ENCODE data around the gene PRR19. TPM values are rescaled to one million over a fixed set of nuclear protein-coding genes. Genes with fewer than 3 reads are reported as not detected.

The PRR19 gene
- total RNA-seq, 2 experiments from 2014 or later, result 0.89 to 1.1 TPM

DNA sequence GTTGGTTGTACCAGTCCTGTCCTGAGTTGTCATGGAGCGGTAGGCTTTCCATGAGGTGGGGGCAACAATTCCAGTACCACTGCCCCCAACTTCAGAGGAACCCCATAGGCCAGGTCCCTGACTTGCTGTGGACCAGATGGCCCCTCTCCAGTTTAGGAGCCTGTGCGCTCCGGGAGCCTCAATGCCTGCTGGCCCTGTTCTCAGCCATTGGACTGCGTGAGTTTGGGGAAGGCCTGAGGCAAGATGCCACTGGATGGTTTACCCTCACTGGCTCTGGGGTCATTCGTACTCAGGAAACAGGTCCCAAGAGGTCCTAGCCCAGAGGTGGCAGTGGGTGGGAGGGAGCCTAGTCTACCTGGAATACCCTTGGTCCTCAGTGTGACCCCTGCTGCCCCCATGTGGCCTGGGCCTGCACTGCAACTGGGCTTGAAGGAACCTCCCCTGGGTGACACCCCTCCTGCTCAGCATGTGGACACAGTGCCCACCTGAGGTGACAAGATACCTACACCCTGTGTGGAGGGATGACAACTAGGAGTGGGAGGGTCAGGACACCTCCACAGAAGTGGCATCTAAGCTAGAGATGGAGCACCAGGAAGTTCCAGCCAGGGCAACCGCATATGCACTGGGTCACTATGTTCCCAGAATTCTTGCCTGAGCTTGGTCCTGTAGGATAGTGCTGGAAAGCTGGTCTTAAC, 6.0 kb upstream of the PRR19 start:
- H3K27ac Mint-ChIP-seq, result peak overlapping the region; percentile 40
- CTCF ChIA-PET, result interaction anchor here (0.7 to 3.7 kb wide), 19 partner anchors 10 to 181 kb away, joined by 3 to 19 read pairs (median 3); partner anchors contain the start of gene POU2F2
- H3K4me3 Mint-ChIP-seq, result no peak overlapping the region
- peaks cover 2% of the 10 kb centered on the region for H3K4me1 Mint-ChIP-seq
- H3K27me3 Mint-ChIP-seq, result no peaks in the 10 kb centered on the region
- no peaks in the 10 kb centered on the region for H3K9me3 Mint-ChIP-seq (ENCODE audit: low read depth)
- ATAC-seq (peak; percentile 85), DNase-seq (peak; percentile 92)
- peaks cover 12% of the 10 kb centered on the region for H3K36me3 Mint-ChIP-seq

DNA sequence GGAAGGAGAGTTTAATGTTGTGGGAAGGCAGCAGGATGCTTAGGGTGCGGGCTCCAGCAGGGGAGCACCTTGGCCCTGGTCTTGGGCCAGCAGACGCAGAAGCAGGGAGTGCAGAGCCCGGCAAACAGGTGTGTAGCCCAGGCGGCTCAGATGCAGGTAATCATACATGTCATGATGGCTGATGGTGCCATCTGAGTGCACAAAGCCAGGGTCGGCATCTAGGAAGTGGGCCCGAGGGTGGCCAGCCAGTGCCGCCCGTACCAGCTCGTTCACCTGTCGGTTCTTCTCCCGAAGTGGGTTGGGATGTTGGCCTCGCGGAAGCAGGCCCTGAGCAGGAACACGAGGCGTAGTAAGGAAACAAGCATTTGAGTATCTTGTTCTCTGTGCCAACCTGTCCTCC, 4.9 kb upstream of the PRR19 start:
- CTCF ChIA-PET, result interaction anchor here (0.9 to 3.7 kb wide), 11 partner anchors 8 to 182 kb away, joined by 3 to 19 read pairs (median 4); partner anchors contain the start of gene POU2F2
- H3K36me3 Mint-ChIP-seq, result peaks cover 9% of the 10 kb centered on the region
- no peak overlapping the region for H3K4me3 Mint-ChIP-seq
- DNase-seq (no peak), ATAC-seq (no peak)
- no peak overlapping the region for H3K27ac Mint-ChIP-seq
- H3K27me3 Mint-ChIP-seq, result no peaks in the 10 kb centered on the region
- peaks cover 11% of the 10 kb centered on the region for H3K4me1 Mint-ChIP-seq
- H3K9me3 Mint-ChIP-seq (ENCODE audit: low read depth), result no peaks in the 10 kb centered on the region

DNA sequence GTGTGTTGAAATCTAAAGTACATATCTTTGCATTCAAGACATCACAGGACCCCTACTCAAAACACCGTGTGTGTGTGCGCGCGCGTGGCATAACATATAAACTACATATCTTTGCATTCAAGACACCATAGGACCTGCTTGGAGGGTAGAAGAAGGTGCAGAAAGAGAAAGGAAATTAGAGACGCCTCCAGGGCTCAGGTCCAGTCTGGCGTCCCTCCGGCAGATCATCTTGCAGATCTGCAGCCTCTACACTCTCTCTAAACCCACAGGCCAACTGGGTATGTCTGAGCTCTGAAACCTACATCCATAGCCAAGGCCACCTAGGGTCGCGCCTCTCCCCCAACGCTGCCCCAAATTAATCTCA, 1.2 kb downstream of the PRR19 start:
- H3K27me3 Mint-ChIP-seq, result no peaks in the 10 kb centered on the region
- DNase-seq (no peak), ATAC-seq (no peak)

DNA sequence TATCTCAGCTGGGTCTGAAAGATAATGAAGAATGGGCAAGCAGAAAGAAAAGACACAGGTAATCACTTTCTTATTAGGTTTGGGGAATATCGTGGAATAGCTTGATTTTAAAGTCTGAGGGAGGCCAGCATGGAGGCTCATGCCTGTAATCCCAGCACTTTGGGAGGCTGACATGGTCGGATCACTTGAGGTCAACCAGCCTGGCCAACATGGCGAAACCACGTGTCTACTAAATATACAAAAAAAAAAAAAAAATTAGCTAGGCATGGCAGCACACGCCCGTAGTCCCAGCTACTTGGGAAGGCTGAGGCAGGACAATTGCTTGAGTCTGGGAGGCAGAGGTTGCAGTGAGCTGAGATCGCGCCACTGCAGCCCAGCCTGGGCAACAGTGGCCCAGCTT, 1.9 kb downstream of the PRR19 start:
- Mint-ChIP-seq H3K4me1 (peaks cover 23% of the 10 kb centered on the region), H3K27me3 (no peaks in the 10 kb centered on the region), H3K27ac (no peak overlapping the region), H3K36me3 (no peaks in the 10 kb centered on the region), H3K9me3 (ENCODE audit: low read depth) (no peaks in the 10 kb centered on the region), H3K4me3 (peak overlapping the region; percentile 82)
- no peak for DNase-seq
- no peak for ATAC-seq
- CTCF ChIA-PET, result interaction anchor here (0.6 to 1.6 kb wide), 4 partner anchors 10 to 171 kb away, joined by 3 to 7 read pairs (median 4); no protein-coding TSS in a partner anchor

More for the DNA sequence above, 1.2 kb downstream of the PRR19 start:
- CTCF ChIA-PET, result interaction anchor here (0.8 to 2.0 kb wide), 6 partner anchors 20 to 194 kb away, joined by 3 to 7 read pairs (median 4); no protein-coding TSS in a partner anchor
- Mint-ChIP-seq H3K36me3 (no peaks in the 10 kb centered on the region), H3K27ac (peak overlapping the region; percentile 83), H3K4me3 (peak overlapping the region; percentile 82), H3K4me1 (peaks cover 23% of the 10 kb centered on the region), H3K9me3 (ENCODE audit: low read depth) (no peaks in the 10 kb centered on the region)

DNA sequence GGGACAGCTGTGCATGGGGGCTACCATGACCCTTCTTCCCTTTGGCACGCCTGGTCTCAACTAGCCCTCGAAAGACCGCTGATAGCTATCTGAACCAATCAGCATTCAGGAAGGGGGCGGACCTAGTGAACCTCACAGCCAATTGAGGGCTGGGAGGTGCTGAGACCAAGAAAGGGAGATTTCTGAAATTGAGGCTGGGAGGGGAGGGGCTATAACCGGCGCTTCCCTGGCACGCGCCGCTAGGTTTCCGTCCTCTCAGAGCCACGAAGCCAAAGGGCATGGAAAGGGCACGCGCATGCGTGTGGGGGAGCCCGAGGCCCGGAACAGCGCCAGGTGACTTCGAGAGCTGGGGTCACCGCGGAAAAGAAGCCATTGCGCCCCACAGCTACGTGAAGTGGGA, 4.7 kb downstream of the PRR19 start:
- Mint-ChIP-seq H3K27me3 (peaks cover 10% of the 10 kb centered on the region), H3K4me3 (no peak overlapping the region), H3K36me3 (no peaks in the 10 kb centered on the region), H3K9me3 (ENCODE audit: low read depth) (no peaks in the 10 kb centered on the region), H3K27ac (no peak overlapping the region), H3K4me1 (peaks cover 18% of the 10 kb centered on the region)
- no peak for DNase-seq
- CTCF ChIA-PET, result interaction anchor here (0.9 kb wide), 1 partner anchor 26 kb away, joined by 4 read pairs; no protein-coding TSS in a partner anchor
- ATAC-seq, result no peak

DNA sequence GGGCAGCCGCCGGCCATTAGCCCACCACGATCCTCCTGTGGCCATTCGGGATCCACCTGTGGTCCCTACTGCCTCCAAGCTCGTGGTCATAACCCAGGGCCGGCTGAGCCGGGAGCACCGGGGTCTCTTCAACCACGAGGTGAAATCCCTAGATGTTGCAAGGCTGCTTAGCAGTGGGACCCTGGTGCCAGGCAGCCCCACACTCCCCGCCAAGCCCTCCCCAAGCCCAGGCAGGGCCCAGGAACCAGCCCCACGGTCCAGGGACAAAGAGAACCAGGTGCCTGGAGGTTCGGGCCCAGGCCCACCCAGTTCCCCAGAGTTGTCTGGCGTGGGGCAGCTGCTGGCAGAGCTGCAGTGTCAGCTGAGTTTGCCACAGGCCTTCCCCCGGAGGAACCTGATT, 7.8 kb downstream of the PRR19 start:
- H3K4me1 Mint-ChIP-seq, result peaks cover 10% of the 10 kb centered on the region
- CTCF ChIA-PET, result interaction anchor here (1.8 kb wide), 1 partner anchor 15 kb away, joined by 3 read pairs; no protein-coding TSS in a partner anchor
- no peaks in the 10 kb centered on the region for H3K9me3 Mint-ChIP-seq (ENCODE audit: low read depth)
- H3K36me3 Mint-ChIP-seq, result no peaks in the 10 kb centered on the region
- ATAC-seq (no peak), DNase-seq (no peak)
- peaks cover 36% of the 10 kb centered on the region for H3K27me3 Mint-ChIP-seq
- H3K4me3 Mint-ChIP-seq, result no peak overlapping the region
- no peak overlapping the region for H3K27ac Mint-ChIP-seq

DNA sequence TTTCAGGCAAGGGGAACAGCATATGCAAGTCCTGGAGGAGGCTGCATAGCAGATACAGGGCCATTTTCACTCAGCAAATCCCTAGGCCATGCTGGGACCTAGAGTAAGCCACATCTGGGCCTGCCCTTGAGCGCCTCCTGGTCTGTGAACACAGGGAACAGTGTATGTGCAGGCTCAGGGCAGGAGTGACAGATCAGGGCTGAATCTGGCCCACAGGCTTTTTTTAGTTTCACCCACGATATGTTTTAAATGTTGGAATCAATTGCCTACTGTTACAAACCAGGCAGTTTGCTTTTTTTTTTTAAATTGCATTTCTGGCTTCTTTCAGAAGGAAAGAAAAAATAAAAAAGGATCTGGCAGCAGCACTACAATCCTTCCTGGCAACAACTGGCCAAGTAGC, 9.7 kb downstream of the PRR19 start:
- Mint-ChIP-seq H3K36me3 (no peaks in the 10 kb centered on the region), H3K27me3 (peaks cover 39% of the 10 kb centered on the region), H3K4me3 (no peak overlapping the region), H3K9me3 (ENCODE audit: low read depth) (no peaks in the 10 kb centered on the region), H3K27ac (no peak overlapping the region), H3K4me1 (peaks cover 12% of the 10 kb centered on the region)
- DNase-seq (no peak), ATAC-seq (no peak)
- CTCF ChIA-PET, result interaction anchor here (0.9 kb wide), 1 partner anchor 10 kb away, joined by 3 read pairs; no protein-coding TSS in a partner anchor

DNA sequence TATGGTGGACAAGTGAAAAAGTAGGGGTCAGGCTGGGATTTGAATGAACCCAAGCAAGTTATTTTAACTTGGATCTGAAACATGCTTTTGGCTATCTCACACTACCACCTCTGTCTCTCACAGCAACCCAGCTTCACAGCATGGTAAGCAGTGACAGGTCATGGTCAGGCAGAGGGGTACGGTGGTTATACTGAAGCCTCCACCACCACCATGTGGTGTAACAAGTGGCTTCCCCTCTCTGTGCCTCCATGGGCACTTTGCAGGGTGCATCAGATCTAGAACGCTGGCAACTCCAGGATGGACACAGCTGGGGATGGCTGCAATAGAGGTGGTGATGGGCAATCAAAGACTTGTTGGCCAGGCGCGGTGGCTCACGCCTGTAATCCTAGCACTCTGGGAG, 10.4 kb downstream of the PRR19 start:
- ATAC-seq (no peak), DNase-seq (no peak)
- Mint-ChIP-seq H3K9me3 (ENCODE audit: low read depth) (no peaks in the 10 kb centered on the region), H3K4me3 (peak overlapping the region; percentile 51), H3K27me3 (peaks cover 42% of the 10 kb centered on the region), H3K27ac (no peak overlapping the region), H3K4me1 (peaks cover 19% of the 10 kb centered on the region), H3K36me3 (no peaks in the 10 kb centered on the region)
- CTCF ChIA-PET, result interaction anchor here (0.9 kb wide), 1 partner anchor 9 kb away, joined by 3 read pairs; no protein-coding TSS in a partner anchor

DNA sequence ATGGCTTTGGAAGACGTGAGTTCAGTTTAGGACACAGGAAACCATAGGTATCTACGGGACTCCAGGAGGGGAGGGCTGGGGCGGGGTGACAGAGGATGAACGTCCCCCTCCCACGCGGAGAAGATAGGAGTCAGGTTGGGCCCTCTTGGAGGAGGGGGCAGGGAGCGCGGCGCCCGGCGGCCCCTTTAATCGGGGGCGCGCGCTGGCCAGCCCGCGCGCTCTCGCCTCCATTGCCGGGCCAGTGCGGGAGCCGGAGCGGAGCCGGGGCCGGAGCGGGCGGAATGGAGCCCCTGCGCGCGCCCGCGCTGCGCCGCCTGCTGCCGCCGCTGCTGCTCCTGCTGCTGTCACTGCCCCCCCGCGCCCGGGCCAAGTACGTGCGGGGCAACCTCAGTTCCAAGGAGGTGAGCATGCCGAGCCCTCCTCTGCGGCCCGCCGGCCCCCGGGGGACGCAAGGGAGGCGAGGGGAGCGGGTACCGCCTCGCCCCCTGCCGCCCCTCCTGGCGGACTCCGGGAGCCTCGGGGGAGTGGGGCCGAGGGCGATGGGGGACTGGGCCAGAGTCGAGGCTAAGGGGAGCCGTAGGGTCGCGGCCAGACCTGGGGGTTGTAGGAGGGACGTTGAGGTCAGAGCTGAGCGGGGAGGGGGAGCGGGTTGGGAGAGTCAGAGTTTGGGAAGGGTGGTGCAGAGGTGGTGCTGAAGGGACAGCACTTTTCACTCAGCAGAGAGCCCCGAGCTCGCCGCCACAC, 11.3 kb downstream of the PRR19 start, which contains the start of gene TMEM145:
TSS of gene TMEM145 (plus strand) at position 214 of the 744 bp plus-strand sequence. CDS start at position 282, 68 bp downstream.
- DNase-seq, result peak; percentile 54
- ATAC-seq, result peak; percentile 78
- no peak within 1 kb of the TSS for H3K27ac Mint-ChIP-seq
- CTCF ChIA-PET, result interaction anchor here (0.8 to 2.4 kb wide), 3 partner anchors 9 to 204 kb away, joined by 3 to 10 read pairs (median 3); no protein-coding TSS in a partner anchor
- no peaks in the 10 kb centered on the region for H3K9me3 Mint-ChIP-seq (ENCODE audit: low read depth)
- no peaks in the 10 kb centered on the region for H3K36me3 Mint-ChIP-seq
- peaks cover 42% of the 10 kb centered on the region for H3K27me3 Mint-ChIP-seq
- peak within 1 kb of the TSS; percentile 51 for H3K4me3 Mint-ChIP-seq
- H3K4me1 Mint-ChIP-seq, result peaks cover 21% of the 10 kb centered on the region

DNA sequence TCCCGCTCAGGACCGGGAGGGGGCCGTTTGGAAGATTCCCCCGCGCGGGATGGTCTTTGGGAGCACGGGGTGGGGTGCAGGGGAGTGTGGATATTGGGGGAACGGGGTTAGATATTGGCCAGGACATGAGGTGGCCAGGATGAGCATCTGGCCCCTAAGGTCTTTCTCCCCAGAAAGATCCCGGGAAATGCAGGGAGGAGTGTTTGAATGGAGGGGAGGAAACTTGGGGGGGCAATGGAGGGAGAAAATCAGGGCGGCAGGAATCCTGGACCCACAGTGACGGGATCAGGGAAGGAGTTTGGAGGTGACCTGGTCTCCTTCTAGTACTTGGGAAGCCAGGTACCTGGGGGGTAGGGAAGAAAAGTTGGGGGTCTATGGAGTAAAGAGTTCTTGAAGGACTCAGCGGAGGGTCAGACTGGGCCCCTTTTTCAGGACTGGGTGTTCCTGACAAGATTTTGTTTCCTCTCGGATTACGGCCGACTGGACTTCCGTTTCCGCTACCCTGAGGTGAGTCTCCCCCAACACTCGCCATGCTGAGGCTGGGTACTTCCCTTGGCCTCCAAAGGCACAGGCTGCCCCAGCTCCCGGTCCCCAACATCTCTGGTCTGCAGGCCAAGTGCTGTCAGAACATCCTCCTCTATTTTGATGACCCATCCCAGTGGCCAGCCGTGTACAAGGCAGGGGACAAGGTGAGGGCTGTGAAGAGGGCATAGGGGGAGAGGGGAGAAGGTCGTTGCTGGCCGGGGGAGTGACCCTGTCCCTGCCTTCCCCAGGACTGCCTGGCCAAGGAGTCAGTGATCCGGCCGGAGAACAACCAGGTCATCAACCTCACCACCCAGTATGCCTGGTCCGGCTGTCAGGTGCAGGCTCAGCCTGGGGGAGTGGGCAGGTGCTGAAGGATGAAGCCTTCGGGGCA, 12.2 kb downstream of the PRR19 start:
- DNase-seq (no peak), ATAC-seq (no peak)
- Mint-ChIP-seq H3K9me3 (ENCODE audit: low read depth) (no peaks in the 10 kb centered on the region), H3K4me1 (peaks cover 21% of the 10 kb centered on the region), H3K27me3 (peaks cover 42% of the 10 kb centered on the region), H3K36me3 (no peaks in the 10 kb centered on the region), H3K27ac (no peak overlapping the region), H3K4me3 (peak overlapping the region; percentile 44)
- CTCF ChIA-PET, result interaction anchor here (0.8 to 2.4 kb wide), 4 partner anchors 10 to 560 kb away, joined by 3 to 10 read pairs (median 3); no protein-coding TSS in a partner anchor

DNA sequence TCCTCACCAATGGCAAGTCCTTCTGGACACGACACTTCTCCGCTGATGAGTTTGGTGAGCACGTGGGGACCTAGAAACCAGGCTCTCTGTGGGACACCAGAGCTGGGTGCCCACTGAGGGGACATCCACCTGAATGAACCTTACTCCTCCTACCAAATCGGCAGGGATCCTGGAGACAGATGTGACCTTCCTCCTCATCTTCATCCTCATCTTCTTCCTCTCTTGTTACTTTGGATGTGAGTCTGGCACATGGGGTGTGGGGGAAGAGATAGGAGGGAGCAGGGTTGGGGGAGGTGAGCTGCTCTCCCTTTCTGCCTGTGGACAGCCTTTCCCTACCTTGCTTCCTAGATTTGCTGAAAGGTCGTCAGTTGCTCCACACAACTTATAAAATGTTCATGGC, 13.1 kb downstream of the PRR19 start:
- H3K4me3 Mint-ChIP-seq, result no peak overlapping the region
- no peak overlapping the region for H3K27ac Mint-ChIP-seq
- CTCF ChIA-PET, result interaction anchor here (1.2 to 2.4 kb wide), 2 partner anchors 206 to 561 kb away, joined by 3 to 10 read pairs; no protein-coding TSS in a partner anchor
- no peaks in the 10 kb centered on the region for H3K36me3 Mint-ChIP-seq
- peaks cover 21% of the 10 kb centered on the region for H3K4me1 Mint-ChIP-seq
- peaks cover 42% of the 10 kb centered on the region for H3K27me3 Mint-ChIP-seq
- H3K9me3 Mint-ChIP-seq (ENCODE audit: low read depth), result no peaks in the 10 kb centered on the region
- DNase-seq (no peak), ATAC-seq (no peak)

Data from activated CD8-positive, alpha-beta memory T cell treated with anti-CD3 and anti-CD28 coated beads, Interleukin-2, amount 10 ng/mL, durations not matched to agents 7 days and 5 days (primary cell).